ENCODE data around the gene NANOS2.
A peak's percentile ranks its signal among the peaks of the same experiment; 100 is the strongest.
"Not testable (repeated sequence)": the region's sequence is repeated elsewhere in the genome, so short reads cannot be mapped to it uniquely, and the experiment has no call there.

NANOS2 gene

DNA sequence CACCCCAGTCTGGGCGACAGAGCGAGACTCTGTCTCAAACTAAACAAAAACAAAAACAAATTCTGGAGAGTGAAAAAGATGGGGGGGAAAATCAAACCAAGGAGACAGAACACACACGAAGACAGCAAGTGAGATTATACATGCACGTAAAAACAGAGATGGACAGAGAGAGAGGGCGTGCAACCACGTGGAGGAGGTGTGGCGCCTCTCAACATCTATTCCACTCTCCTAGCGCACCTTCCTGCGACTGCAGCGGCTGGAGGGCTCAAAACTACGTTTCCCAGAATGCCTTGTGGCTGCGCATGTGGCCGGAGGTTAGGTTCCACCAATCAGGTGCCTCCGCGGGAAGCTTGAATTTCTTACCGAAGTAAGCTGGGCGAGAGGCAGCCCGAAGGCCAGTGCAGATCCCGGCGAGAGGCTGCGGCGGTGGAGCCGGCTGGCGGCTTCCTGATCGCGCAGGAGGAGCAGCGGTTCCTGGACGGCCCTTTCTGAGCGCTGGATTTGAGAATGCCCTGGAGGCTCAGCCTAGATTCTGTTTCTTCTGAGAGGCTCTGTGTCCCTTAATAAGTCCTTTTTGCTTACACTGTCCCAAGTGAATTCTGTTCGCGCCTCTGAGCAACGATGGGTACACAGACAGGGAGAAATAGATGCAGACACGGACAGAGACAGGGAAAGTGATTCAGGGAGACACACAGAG, 13.1 kb upstream of the NANOS2 start:
- peak; percentile 87 for DNase-seq

DNA sequence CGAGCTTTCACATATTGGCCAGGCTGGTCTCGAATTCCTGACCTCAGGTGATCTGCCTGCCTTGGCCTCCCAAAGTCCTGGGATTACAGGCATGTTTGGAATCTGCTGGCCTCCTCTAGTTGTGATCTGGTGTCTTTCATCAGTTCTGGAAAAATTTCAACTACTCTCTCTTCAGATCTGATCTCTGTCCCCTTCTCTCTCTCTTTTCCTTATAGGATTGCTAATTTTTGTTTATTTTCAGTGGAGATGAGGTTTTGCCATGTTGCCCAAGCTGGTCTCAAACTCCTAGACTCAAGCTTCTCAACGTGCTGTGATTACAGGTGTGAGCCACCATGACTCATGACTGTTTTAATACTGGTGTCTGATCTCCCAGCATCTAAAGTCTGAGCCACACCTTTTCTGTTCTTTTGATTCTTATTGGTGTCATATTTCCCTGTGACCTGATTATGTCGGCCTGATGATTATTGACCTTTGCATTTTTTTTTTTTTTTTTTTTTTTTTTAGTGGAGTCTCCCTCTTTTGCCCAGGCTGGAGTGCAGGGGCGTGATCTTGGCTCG, 10.4 kb upstream of the NANOS2 start:
- no peak for DNase-seq

- DNase-seq: no peak
Observed at GRCh38 chr19:45922281-45922680, 7.7 kb upstream of the NANOS2 start.

- DNase-seq: no peak
Observed at GRCh38 chr19:45920458-45920857, 5.9 kb upstream of the NANOS2 start.

GRCh38 chr19:45919678-45920077, 5.1 kb upstream of the NANOS2 start:
- DNase-seq: no peak

- DNase-seq: no peak
Observed at GRCh38 chr19:45918721-45919120, 4.1 kb upstream of the NANOS2 start.

DNA sequence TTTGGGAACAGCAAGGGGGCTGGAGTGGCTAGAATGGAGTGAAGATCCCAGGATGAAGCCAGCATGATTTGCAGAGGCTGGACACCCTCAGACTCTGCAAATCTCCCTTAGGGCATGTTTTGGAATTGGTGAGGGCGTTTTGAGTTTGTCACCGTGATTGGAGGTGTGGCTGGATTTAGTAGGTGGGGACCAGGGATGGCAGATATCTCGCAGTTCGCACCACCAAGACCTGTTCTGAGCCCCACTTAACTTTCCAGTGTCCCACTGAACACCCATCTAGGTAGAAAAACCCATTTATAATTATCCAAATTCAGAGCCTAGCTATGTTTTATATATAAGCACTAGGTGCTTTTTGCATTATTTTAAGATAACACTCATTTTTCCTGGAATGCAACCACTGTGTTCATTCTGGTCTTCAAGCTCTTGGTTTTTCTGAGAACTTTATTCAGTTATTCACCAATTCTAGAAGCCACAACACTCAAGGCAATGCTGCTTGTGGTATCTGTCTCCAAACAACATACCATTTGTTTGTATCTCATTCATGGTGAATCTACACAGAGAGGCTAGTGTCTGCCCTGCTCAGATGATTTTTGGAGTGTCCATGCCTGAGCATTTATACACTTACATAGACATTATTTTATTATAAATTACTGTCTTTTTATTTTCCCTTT, 3.0 kb upstream of the NANOS2 start:
- no peak for DNase-seq

GRCh38 chr19:45911291-45911690, 3.3 kb downstream of the NANOS2 start:
- no peak for DNase-seq

DNA sequence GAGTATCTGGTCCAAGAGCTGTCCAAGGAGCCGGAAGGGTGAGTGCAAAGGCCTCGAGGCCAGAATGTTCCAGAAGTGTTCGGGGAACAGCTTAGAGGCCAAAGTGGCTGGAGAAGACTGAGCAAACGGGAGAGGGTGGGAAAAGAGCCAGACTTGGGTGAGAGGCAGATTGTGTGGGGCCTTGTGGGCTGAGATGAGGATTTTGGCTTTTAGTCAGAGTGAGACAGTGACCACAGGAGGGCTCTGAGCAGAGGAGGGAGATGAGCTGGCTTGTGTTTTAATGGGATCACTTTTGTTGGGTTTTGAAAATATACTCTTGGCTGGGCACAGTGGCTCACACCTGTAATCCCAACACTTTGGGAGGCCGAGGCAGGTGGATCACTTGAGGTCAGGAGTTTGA, 5.6 kb downstream of the NANOS2 start:
- DNase-seq: peak; percentile 15

DNA sequence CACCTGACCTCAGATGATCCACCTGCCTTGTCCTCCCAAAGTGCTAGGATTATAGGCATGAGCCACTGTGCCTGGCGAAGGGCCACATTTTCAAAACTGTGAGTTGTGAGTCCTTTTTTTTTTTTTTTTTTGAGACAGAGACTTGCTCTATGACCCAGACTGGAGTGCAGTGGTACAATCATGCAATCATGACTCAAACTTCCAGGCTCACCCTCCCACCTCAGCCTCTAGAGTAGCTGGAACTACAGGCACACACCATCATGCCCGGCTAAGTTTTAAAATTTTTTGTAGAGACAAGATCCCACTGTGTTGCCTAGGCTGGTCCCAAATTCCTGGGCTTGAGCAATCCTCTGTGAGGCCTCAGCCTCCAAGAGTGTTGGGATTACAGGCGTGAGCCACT, 8.4 kb downstream of the NANOS2 start:
- DNase-seq: peak; percentile 25

- DNase-seq: no peak
Observed at GRCh38 chr19:45905011-45905410, 9.6 kb downstream of the NANOS2 start.

GRCh38 chr19:45902651-45903625, 11.6 kb downstream of the NANOS2 start:
- DNase-seq: peak; percentile 96

DNA sequence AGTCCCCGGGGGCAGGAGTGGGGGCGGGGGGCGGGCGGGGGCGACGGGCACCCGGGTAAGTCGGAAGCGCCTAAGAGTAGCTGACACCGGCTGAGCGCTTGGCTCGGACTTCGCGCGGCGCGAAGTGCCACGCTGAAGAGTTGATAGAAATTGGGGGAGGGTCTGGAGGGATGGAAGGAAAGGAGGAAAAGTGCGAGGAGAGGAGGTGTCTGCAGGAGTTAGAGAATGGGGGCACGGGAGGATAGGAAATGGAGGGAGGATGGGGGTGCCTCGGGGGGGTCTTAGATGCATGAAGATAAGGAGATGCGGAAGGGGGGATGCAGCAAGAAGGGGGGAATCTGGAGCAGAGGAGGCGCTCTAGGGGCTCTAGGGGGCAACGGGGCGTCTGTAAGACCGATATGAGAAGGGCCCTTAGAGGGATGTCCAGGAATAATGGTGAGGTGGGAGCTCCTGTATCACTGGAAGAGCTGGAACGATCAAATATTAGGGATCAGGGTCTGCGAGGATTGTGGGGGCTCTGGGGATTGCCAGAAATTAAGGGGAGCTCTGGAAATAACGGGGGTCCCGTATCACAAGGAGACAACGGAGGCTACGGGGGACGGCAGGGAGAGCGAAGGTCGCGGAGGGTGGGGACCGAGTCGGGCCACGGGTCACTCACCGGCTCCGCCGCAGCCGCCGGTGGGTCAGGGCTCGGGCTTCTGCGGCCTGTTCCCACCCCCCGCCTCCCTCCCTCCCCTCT, 12.5 kb downstream of the NANOS2 start, which contains the start of gene MYPOP:
Gene MYPOP, minus strand, starts transcription at position 702 of the 739 bp plus-strand sequence. CDS start 840 bp downstream, outside the sequence.
- DNase-seq: peak; percentile 6

DNA sequence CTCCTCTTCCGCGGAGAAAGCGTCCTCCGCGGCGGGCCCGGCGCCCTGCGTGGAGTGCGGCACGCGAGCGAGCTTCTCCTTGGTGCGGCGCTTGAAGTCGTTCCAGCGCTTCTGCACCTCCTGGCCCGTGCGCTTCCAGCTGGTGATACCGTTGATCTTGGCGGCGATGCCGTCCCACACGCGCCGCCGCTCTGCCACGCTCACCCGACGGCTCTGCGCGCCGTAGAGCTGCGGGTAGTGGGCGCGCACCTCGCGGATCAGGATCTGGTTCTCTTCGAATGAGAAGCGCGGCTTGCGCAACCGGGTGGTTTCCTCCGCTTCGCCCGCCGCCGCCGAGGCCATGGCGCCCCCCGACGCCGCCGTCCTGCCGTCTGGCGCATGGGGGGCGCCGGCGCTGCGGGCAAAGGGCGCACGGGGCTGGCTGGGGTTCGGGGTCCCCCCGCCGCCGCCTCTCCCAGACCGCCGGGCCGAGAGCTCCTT, 13.1 kb downstream of the NANOS2 start:
- peak; percentile 48 for DNase-seq

- DNase-seq: no peak
Observed at GRCh38 chr19:45900738-45901431, 13.7 kb downstream of the NANOS2 start.

- no peak for DNase-seq
Observed at GRCh38 chr19:45899919-45900589, 14.5 kb downstream of the NANOS2 start.

DNA sequence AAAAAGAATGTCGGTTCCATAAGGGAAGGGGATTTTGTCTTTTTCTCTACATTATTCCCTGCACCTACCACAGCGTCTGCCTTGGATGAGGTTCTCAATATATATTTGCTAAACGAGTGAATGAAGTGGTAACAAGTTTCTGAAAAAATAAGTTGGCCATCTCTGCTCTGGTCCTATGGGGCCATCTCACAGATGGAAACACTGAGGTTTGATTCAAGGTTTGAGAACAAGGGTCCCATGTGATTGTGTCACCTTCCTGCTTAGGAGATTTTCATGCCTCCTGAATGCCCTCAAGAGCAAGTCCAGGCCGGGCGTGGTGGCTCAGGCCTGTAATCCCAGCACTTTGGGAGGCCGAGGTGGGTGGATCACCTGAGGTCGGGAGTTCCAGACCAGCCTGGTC, 15.3 kb downstream of the NANOS2 start:
- no peak for DNase-seq

DNA sequence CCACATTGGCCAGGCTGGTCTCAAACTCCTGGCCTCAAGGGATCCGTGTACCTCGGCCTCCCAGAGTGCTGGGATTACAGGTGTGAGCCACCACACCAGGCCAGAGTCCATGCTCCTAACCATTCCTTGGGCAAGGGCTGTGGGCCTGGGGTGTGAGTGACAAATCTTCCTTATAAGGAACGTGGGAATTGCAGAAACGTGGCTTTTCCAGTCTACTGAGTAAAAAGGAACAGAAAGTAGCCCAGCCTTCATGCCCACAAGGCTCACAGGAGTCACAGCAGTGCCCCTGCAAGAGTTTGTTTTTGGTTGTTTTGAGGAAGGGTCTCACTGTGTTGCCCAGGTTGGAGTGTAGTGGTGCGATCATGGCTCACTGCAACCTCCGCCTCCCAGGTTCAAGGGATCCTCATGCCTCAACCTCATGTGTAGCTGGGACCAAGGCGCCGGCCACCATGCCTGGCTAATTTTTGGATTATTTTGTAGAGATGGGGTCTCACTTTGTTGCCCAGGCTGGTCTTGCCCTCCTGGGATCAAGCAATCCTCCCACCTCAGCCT, 17.2 kb downstream of the NANOS2 start:
- no peak for DNase-seq

DNA sequence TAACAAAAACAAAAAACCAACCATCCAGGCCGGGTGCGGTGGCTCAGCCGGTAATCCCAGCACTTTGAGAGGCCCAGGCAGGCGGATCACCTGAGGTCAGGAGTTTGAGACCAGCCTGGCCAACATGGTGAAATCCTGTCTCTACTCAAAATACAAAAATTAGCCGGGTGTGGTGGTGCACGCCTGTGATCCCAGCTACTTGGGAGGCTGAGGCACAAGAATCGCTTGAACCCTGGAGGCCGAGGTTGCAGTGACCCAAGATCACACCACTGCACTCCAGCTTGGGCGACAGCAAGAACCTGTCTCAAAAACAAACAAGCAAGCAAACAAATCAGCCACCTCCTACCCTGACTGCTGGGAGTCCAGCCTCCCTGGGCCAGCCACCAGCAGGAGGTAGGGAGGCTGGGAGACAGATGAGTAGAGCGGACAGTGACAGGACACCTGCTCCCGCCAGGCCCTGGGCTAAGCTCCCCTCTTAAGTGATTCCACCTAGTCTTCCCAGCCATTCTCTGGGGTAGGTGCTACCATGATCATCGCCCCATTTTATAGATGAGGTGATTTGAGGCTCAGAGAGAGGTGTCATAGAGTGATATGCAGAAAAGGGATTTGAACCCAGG, 18.5 kb downstream of the NANOS2 start:
- not testable (repeated sequence) for DNase-seq

GRCh38 chr19:45895519-45895972, 19.0 kb downstream of the NANOS2 start:
- DNase-seq: no peak
